Stimulated activated memory B cell treated with anti-CD40 and anti-IgM and Interleukin-4, amounts not matched to agents 10 μg/mL and 1 μg/mL and 100 μg/mL, for 72 hours (primary cell): ENCODE results near the gene CAPN11.

Source experiments
- ATAC-seq: fragments of 150-1000 bp; cut with Tn5 transposase; 2 replicates; pipeline ENCODE4 v1.10.0; 2021
- H3K27ac Mint-ChIP-seq: one replicate; pipeline ENCODE4 v1.8.0; 2022; ENCODE audit warnings: mild to moderate bottlenecking, mixed read lengths
- H3K27me3 Mint-ChIP-seq: one replicate; pipeline ENCODE4 v1.8.0; 2022; ENCODE audit warnings: mixed read lengths
- H3K36me3 Mint-ChIP-seq: one replicate; pipeline ENCODE4 v1.8.0; 2022; ENCODE audit warnings: mixed read lengths
- H3K4me1 Mint-ChIP-seq: one replicate; pipeline ENCODE4 v1.8.0; 2022; ENCODE audit warnings: mixed read lengths
- H3K4me3 Mint-ChIP-seq: one replicate; pipeline ENCODE4 v1.8.0; 2022; ENCODE audit warnings: mild to moderate bottlenecking, moderate library complexity, mixed read lengths
- H3K9me3 Mint-ChIP-seq: one replicate; pipeline ENCODE4 v1.8.0; 2022; ENCODE audit warnings: mixed read lengths

The CAPN11 gene

GRCh38 chr6:44162876-44163625 is 4.4 kb downstream of the CAPN11 start:
- H3K27ac Mint-ChIP-seq = peak overlapping the region; percentile 76
- no peaks in the 10 kb centered on the region for H3K9me3 Mint-ChIP-seq
- H3K4me1 Mint-ChIP-seq = peaks cover 24% of the 10 kb centered on the region
- H3K36me3 Mint-ChIP-seq = no peaks in the 10 kb centered on the region
- no peak for ATAC-seq
- H3K27me3 Mint-ChIP-seq = peaks cover 51% of the 10 kb centered on the region
- no peak overlapping the region for H3K4me3 Mint-ChIP-seq

- peaks cover 74% of the 10 kb centered on the region for H3K27me3 Mint-ChIP-seq
Observed at GRCh38 chr6:44166116-44166515, 7.5 kb downstream of the CAPN11 start.

GRCh38 chr6:44166591-44167184 is 8.1 kb downstream of the CAPN11 start:
- no peak overlapping the region for H3K27ac Mint-ChIP-seq
- no peak overlapping the region for H3K4me3 Mint-ChIP-seq
- H3K4me1 Mint-ChIP-seq = peaks cover 17% of the 10 kb centered on the region
- no peaks in the 10 kb centered on the region for H3K36me3 Mint-ChIP-seq
- peaks cover 79% of the 10 kb centered on the region for H3K27me3 Mint-ChIP-seq
- H3K9me3 Mint-ChIP-seq = no peaks in the 10 kb centered on the region
- no peak for ATAC-seq

More at GRCh38 chr6:44166116-44166515, 7.5 kb downstream of the CAPN11 start:
- no peak for ATAC-seq
- no peaks in the 10 kb centered on the region for H3K9me3 Mint-ChIP-seq
- H3K4me3 Mint-ChIP-seq = no peak overlapping the region
- peaks cover 23% of the 10 kb centered on the region for H3K4me1 Mint-ChIP-seq
- H3K27ac Mint-ChIP-seq = no peak overlapping the region
- H3K36me3 Mint-ChIP-seq = no peaks in the 10 kb centered on the region

GRCh38 chr6:44167567-44167966 is 8.9 kb downstream of the CAPN11 start:
- Mint-ChIP-seq H3K4me1 (peaks cover 12% of the 10 kb centered on the region), H3K9me3 (no peaks in the 10 kb centered on the region), H3K36me3 (no peaks in the 10 kb centered on the region), H3K27ac (no peak overlapping the region), H3K4me3 (no peak overlapping the region), H3K27me3 (peaks cover 77% of the 10 kb centered on the region)
- ATAC-seq = no peak

- Mint-ChIP-seq H3K9me3 (no peaks in the 10 kb centered on the region), H3K4me3 (no peak overlapping the region), H3K27ac (no peak overlapping the region), H3K4me1 (peaks cover 14% of the 10 kb centered on the region), H3K36me3 (no peaks in the 10 kb centered on the region), H3K27me3 (peaks cover 84% of the 10 kb centered on the region)
- ATAC-seq = no peak
Observed at GRCh38 chr6:44169154-44169553, 10.5 kb downstream of the CAPN11 start.

- H3K27me3 Mint-ChIP-seq = peaks cover 76% of the 10 kb centered on the region
- ATAC-seq = no peak
- no peak overlapping the region for H3K4me3 Mint-ChIP-seq
- H3K9me3 Mint-ChIP-seq = peaks cover 3% of the 10 kb centered on the region
- H3K4me1 Mint-ChIP-seq = peaks cover 14% of the 10 kb centered on the region
- H3K27ac Mint-ChIP-seq = no peak overlapping the region
- no peaks in the 10 kb centered on the region for H3K36me3 Mint-ChIP-seq
Observed at GRCh38 chr6:44169886-44170570, 11.4 kb downstream of the CAPN11 start.

- H3K9me3 Mint-ChIP-seq = peaks cover 3% of the 10 kb centered on the region
- H3K36me3 Mint-ChIP-seq = no peaks in the 10 kb centered on the region
- no peak for ATAC-seq
- no peak overlapping the region for H3K27ac Mint-ChIP-seq
- H3K4me1 Mint-ChIP-seq = peaks cover 17% of the 10 kb centered on the region
- H3K4me3 Mint-ChIP-seq = no peak overlapping the region
- peaks cover 68% of the 10 kb centered on the region for H3K27me3 Mint-ChIP-seq
Observed at GRCh38 chr6:44171899-44172546, 13.4 kb downstream of the CAPN11 start.

- Mint-ChIP-seq H3K36me3 (no peaks in the 10 kb centered on the region), H3K27me3 (peaks cover 65% of the 10 kb centered on the region), H3K9me3 (peaks cover 3% of the 10 kb centered on the region), H3K4me3 (no peak overlapping the region), H3K4me1 (peaks cover 23% of the 10 kb centered on the region), H3K27ac (no peak overlapping the region)
- ATAC-seq = peak; percentile 80
Observed at GRCh38 chr6:44172731-44173500, 14.3 kb downstream of the CAPN11 start.

- Mint-ChIP-seq H3K36me3 (no peaks in the 10 kb centered on the region), H3K27ac (no peak overlapping the region), H3K9me3 (peaks cover 3% of the 10 kb centered on the region), H3K4me1 (peaks cover 23% of the 10 kb centered on the region), H3K27me3 (peaks cover 41% of the 10 kb centered on the region), H3K4me3 (peak overlapping the region; percentile 34)
- no peak for ATAC-seq
Observed at GRCh38 chr6:44176130-44176761, 17.6 kb downstream of the CAPN11 start.

GRCh38 chr6:44176762-44177509 is 18.3 kb downstream of the CAPN11 start:
- Mint-ChIP-seq H3K36me3 (no peaks in the 10 kb centered on the region), H3K4me3 (peak overlapping the region; percentile 34), H3K9me3 (peaks cover 3% of the 10 kb centered on the region), H3K4me1 (peaks cover 23% of the 10 kb centered on the region), H3K27me3 (peaks cover 37% of the 10 kb centered on the region), H3K27ac (no peak overlapping the region)
- ATAC-seq = peak; percentile 82

GRCh38 chr6:44177691-44178423 is 19.2 kb downstream of the CAPN11 start:
- ATAC-seq = no peak
- no peak overlapping the region for H3K4me3 Mint-ChIP-seq
- peaks cover 28% of the 10 kb centered on the region for H3K27me3 Mint-ChIP-seq
- no peak overlapping the region for H3K27ac Mint-ChIP-seq
- H3K9me3 Mint-ChIP-seq = peaks cover 3% of the 10 kb centered on the region
- H3K4me1 Mint-ChIP-seq = peaks cover 17% of the 10 kb centered on the region
- no peaks in the 10 kb centered on the region for H3K36me3 Mint-ChIP-seq

- H3K4me3 Mint-ChIP-seq = no peak overlapping the region
- H3K36me3 Mint-ChIP-seq = no peaks in the 10 kb centered on the region
- peaks cover 15% of the 10 kb centered on the region for H3K4me1 Mint-ChIP-seq
- no peak for ATAC-seq
- H3K9me3 Mint-ChIP-seq = peaks cover 3% of the 10 kb centered on the region
- no peak overlapping the region for H3K27ac Mint-ChIP-seq
- peaks cover 21% of the 10 kb centered on the region for H3K27me3 Mint-ChIP-seq
Observed at GRCh38 chr6:44178424-44179071, 19.9 kb downstream of the CAPN11 start.

- ATAC-seq = no peak
- peaks cover 3% of the 10 kb centered on the region for H3K9me3 Mint-ChIP-seq
- no peak overlapping the region for H3K4me3 Mint-ChIP-seq
- peaks cover 15% of the 10 kb centered on the region for H3K4me1 Mint-ChIP-seq
- no peaks in the 10 kb centered on the region for H3K36me3 Mint-ChIP-seq
- H3K27me3 Mint-ChIP-seq = peaks cover 20% of the 10 kb centered on the region
- no peak overlapping the region for H3K27ac Mint-ChIP-seq
Observed at GRCh38 chr6:44179072-44179536, 20.5 kb downstream of the CAPN11 start.
